Measurements from ENCODE around the gene CDH16. TPM values are rescaled to one million over a fixed set of nuclear protein-coding genes. Genes with fewer than 3 reads are reported as not detected.
A peak's percentile ranks its signal among the peaks of the same experiment; 100 is the strongest.

Gene CDH16
- total and polyA plus RNA-seq, 2 of the 13 experiments (the other 11 are each of a cell fraction or from before 2014, with no cell fraction given): 2.7 to 3.9 TPM

DNA sequence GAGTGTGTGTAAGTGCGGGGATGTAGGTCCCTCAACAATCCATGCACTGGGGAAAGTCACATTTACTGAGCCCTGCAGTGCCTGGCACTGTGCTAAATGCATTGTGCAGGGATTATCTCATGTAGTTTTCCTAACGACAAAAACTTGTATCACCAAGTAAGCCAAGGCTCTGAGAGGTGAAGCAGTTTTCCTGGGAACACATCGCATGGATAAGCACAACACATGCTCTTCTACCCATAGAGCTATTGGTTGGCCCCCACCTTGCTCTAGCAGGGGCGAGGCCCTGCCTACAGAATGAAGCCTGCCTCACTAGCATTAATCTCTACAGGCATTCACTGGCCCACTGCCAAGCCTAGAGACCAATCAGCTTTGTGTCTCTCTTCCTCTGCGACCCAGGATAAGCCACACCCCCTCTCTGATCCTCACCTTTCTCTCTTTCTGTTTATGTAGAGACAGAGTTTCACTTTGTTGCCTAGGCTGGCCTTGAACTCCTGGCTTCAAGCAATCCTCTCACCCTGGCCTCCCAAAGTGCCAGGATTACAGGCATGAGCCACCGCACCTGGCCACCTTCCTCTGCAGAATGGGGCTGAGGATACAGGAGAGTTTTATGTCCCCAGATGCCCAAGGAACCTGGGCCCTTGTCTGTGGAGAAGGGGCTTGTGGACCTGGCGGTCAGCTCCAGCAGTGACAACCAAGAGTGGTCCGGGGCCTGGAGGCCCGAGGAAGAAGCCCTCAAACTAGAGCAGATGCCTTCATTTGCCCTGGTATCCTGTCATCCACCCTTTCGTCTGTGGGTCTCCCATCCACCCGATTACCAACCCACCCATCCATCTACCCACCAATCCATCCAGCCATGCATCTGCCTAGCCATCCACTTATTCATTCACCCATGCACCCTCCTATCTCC, 12.8 kb downstream of the CDH16 start (continued):
- TF ChIP-seq ZBTB49 (CRISPR knock-in tag; IDR thresholded peaks at IDR 0.05; ENCODE audit: borderline replicate concordance) (no peak), ZNF660 (CRISPR knock-in tag; IDR thresholded peaks at IDR 0.05; ENCODE audit: borderline replicate concordance, low read depth) (no peak), SP140L (CRISPR knock-in tag; IDR thresholded peaks at IDR 0.05; ENCODE audit: borderline replicate concordance) (no peak), ELF1 (CRISPR knock-in tag; IDR thresholded peaks at IDR 0.05) (peak; percentile 36; the same call in 1 of the 2 replicates), ZNF672 (CRISPR knock-in tag; IDR thresholded peaks at IDR 0.05) (no peak), ZNF44 (CRISPR knock-in tag; IDR thresholded peaks at IDR 0.05) (no peak), POGZ (CRISPR knock-in tag; IDR thresholded peaks at IDR 0.05) (peak; percentile 64), MXI1 (IDR thresholded peaks at IDR 0.05; ENCODE audit: borderline replicate concordance, low read depth, low read length) (no peak; the same call in 2 of the 3 replicates), ZNF549 (CRISPR knock-in tag; IDR thresholded peaks at IDR 0.05) (no peak), JUND (CRISPR knock-in tag; IDR thresholded peaks at IDR 0.05) (peak; percentile 28; the same call in 1 of the 2 replicates), THAP11 (CRISPR knock-in tag; IDR thresholded peaks at IDR 0.05) (peak; percentile 39; the same call in 1 of the 2 replicates), IRX3 (CRISPR knock-in tag; IDR thresholded peaks at IDR 0.05; ENCODE audit: borderline replicate concordance, low read depth) (peak; percentile 41; the same call in 1 of the 2 replicates), THAP8 (CRISPR knock-in tag; IDR thresholded peaks at IDR 0.05; ENCODE audit: borderline replicate concordance) (no peak), ZNF891 (CRISPR knock-in tag; IDR thresholded peaks at IDR 0.05) (no peak; the same call in 1 of the 2 replicates), U2AF2 (IDR thresholded peaks at IDR 0.05; ENCODE audit: low read depth, low read length) (no peak), THYN1 (CRISPR knock-in tag; IDR thresholded peaks at IDR 0.05; ENCODE audit: borderline replicate concordance, low read depth) (no peak), CENPT (CRISPR knock-in tag; IDR thresholded peaks at IDR 0.05; ENCODE audit: low read depth) (no peak)
- TF ChIP-seq, protein P1, sequence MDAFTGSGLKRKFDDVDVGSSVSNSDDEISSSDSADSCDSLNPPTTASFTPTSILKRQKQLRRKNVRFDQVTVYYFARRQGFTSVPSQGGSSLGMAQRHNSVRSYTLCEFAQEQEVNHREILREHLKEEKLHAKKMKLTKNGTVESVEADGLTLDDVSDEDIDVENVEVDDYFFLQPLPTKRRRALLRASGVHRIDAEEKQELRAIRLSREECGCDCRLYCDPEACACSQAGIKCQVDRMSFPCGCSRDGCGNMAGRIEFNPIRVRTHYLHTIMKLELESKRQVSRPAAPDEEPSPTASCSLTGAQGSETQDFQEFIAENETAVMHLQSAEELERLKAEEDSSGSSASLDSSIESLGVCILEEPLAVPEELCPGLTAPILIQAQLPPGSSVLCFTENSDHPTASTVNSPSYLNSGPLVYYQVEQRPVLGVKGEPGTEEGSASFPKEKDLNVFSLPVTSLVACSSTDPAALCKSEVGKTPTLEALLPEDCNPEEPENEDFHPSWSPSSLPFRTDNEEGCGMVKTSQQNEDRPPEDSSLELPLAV (CRISPR knock-in tag; conservative IDR thresholded peaks at IDR 0.05; ENCODE audit: low read depth): no peak

Measured in HepG2 (cell line).